ENCODE data around the gene DNAJC4.

Gene DNAJC4

GRCh38 chr11:64234647-64235379 lies 4.5 kb downstream of the DNAJC4 start:
- Histone ChIP-seq H3K9ac (ENCODE audit: low read length) (peak overlapping the region; percentile 79), H3K9me2 (ENCODE audit: low read depth, low read length) (no peaks in the 10 kb centered on the region), H3K9me3 (ENCODE audit: low read length) (no peaks in the 10 kb centered on the region), H3K27ac (ENCODE audit: low read depth, low read length, poor library complexity, severe bottlenecking) (peak overlapping the region; percentile 69), H3K27me3 (ENCODE audit: insufficient read depth, low read length) (no peaks in the 10 kb centered on the region), H3K79me2 (ENCODE audit: insufficient read depth, low read length) (no peaks in the 10 kb centered on the region), H3K4me2 (ENCODE audit: low read length) (peak overlapping the region; percentile 97), H3K4me3 (ENCODE audit: low read depth, low read length, poor library complexity, severe bottlenecking) (peak overlapping the region; percentile 77), H2AFZ (ENCODE audit: low read length) (no peak overlapping the region), H4K20me1 (ENCODE audit: insufficient read depth, low read length) (no peaks in the 10 kb centered on the region), H3K36me3 (ENCODE audit: insufficient read depth, low read length) (peaks cover 15% of the 10 kb centered on the region; the same call in 1 of the 2 replicates), H3K4me1 (ENCODE audit: insufficient read depth, low read length, severe bottlenecking) (peaks cover 70% of the 10 kb centered on the region), H3F3A (ENCODE audit: insufficient read depth, low read length) (peaks cover 18% of the 10 kb centered on the region; the same call in 1 of the 2 replicates)
- no peak for TF ChIP-seq CTCF (IDR thresholded peaks at IDR 0.05; ENCODE audit: low read length)
- TF ChIP-seq EZH2 (IDR thresholded peaks at IDR 0.05; ENCODE audit: borderline replicate concordance, low read length): no peak

GRCh38 chr11:64235437-64236161 lies 5.3 kb downstream of the DNAJC4 start:
- no peaks in the 10 kb centered on the region for H3K9me2 ChIP-seq (ENCODE audit: low read depth, low read length)
- no peaks in the 10 kb centered on the region for H3K9me3 ChIP-seq (ENCODE audit: low read length)
- H3F3A ChIP-seq (ENCODE audit: insufficient read depth, low read length): peaks cover 18% of the 10 kb centered on the region; the same call in 1 of the 2 replicates
- no peaks in the 10 kb centered on the region for H4K20me1 ChIP-seq (ENCODE audit: insufficient read depth, low read length)
- H3K36me3 ChIP-seq (ENCODE audit: insufficient read depth, low read length): peaks cover 15% of the 10 kb centered on the region; the same call in 1 of the 2 replicates
- peak overlapping the region; percentile 69 for H3K27ac ChIP-seq (ENCODE audit: low read depth, low read length, poor library complexity, severe bottlenecking)
- H3K27me3 ChIP-seq (ENCODE audit: insufficient read depth, low read length): no peaks in the 10 kb centered on the region
- H3K4me1 ChIP-seq (ENCODE audit: insufficient read depth, low read length, severe bottlenecking): peaks cover 75% of the 10 kb centered on the region
- H2AFZ ChIP-seq (ENCODE audit: low read length): no peak overlapping the region
- peak overlapping the region; percentile 97 for H3K4me2 ChIP-seq (ENCODE audit: low read length)
- peak overlapping the region; percentile 77 for H3K4me3 ChIP-seq (ENCODE audit: low read depth, low read length, poor library complexity, severe bottlenecking)
- H3K79me2 ChIP-seq (ENCODE audit: insufficient read depth, low read length): no peaks in the 10 kb centered on the region
- H3K9ac ChIP-seq (ENCODE audit: low read length): peak overlapping the region; percentile 79
- TF ChIP-seq EZH2 (IDR thresholded peaks at IDR 0.05; ENCODE audit: borderline replicate concordance, low read length): no peak
- no peak for TF ChIP-seq CTCF (IDR thresholded peaks at IDR 0.05; ENCODE audit: low read length)

GRCh38 chr11:64237484-64237951 lies 7.2 kb downstream of the DNAJC4 start:
- peak overlapping the region; percentile 36 for H3K4me3 ChIP-seq (ENCODE audit: low read depth, low read length, poor library complexity, severe bottlenecking)
- H2AFZ ChIP-seq (ENCODE audit: low read length): no peak overlapping the region
- H4K20me1 ChIP-seq (ENCODE audit: insufficient read depth, low read length): no peaks in the 10 kb centered on the region
- no peaks in the 10 kb centered on the region for H3K79me2 ChIP-seq (ENCODE audit: insufficient read depth, low read length)
- no peaks in the 10 kb centered on the region for H3K9me2 ChIP-seq (ENCODE audit: low read depth, low read length)
- H3K4me1 ChIP-seq (ENCODE audit: insufficient read depth, low read length, severe bottlenecking): peaks cover 66% of the 10 kb centered on the region
- TF ChIP-seq EZH2 (IDR thresholded peaks at IDR 0.05; ENCODE audit: borderline replicate concordance, low read length): no peak
- no peak for TF ChIP-seq CTCF (IDR thresholded peaks at IDR 0.05; ENCODE audit: low read length)
- peak overlapping the region; percentile 91 for H3K4me2 ChIP-seq (ENCODE audit: low read length)
- peak overlapping the region; percentile 98 for H3K27ac ChIP-seq (ENCODE audit: low read depth, low read length, poor library complexity, severe bottlenecking)
- H3F3A ChIP-seq (ENCODE audit: insufficient read depth, low read length): peaks cover 18% of the 10 kb centered on the region; the same call in 1 of the 2 replicates
- peaks cover 15% of the 10 kb centered on the region; the same call in 1 of the 2 replicates for H3K36me3 ChIP-seq (ENCODE audit: insufficient read depth, low read length)
- no peaks in the 10 kb centered on the region for H3K27me3 ChIP-seq (ENCODE audit: insufficient read depth, low read length)
- H3K9me3 ChIP-seq (ENCODE audit: low read length): no peaks in the 10 kb centered on the region
- H3K9ac ChIP-seq (ENCODE audit: low read length): peak overlapping the region; percentile 93

All from OCI-LY1 (cell line).